Loucy (cell line): ENCODE data around the gene TRMT112.

ENCODE experiments used
- CTCF ChIP-seq: fragments of 200-600 bp; sonication (generic); conservative IDR thresholded peaks from 2 replicates; pipeline ENCODE4 v1.5.1; 2014; ENCODE audit warnings: mild to moderate bottlenecking, antibody characterized with exemption, low read length
- EZH2phosphoT487 ChIP-seq: fragments of 200-600 bp; IDR thresholded peaks from 2 replicates; pipeline ENCODE4 v1.6.1; 2018; ENCODE audit warnings: antibody characterized with exemption, mild to moderate bottlenecking, moderate library complexity, borderline replicate concordance

- no peak for TF ChIP-seq CTCF
- no peak for TF ChIP-seq EZH2phosphoT487
These were observed 40.7 kb upstream of the TRMT112 start for GRCh38 chr11:64357904-64358535.
